H9 (cell line): Measurements from ENCODE around the gene HMGB4. TPM values are rescaled to one million over a fixed set of nuclear protein-coding genes. Genes with fewer than 3 reads are reported as not detected.

ENCODE experiments used
- DNase-seq: peaks from one replicate; pipeline ENCODE4 v3.0.0-alpha.2; 2017
- H2AFZ ChIP-seq: one replicate; pipeline ENCODE4 v1.6.1; 2013; ENCODE audit warnings: mild to moderate bottlenecking, low read length, control low read depth, moderate library complexity
- H2AK5ac ChIP-seq: 2 replicates; pipeline ENCODE4 v1.6.1; 2013; ENCODE audit warnings: low read length, control low read depth, mixed read lengths; ENCODE audit not compliant: insufficient read length
- H2BK120ac ChIP-seq: one replicate; pipeline ENCODE4 v1.6.1; 2013; ENCODE audit warnings: low read depth, mild to moderate bottlenecking, low read length, control low read depth, inconsistent platforms; ENCODE audit not compliant: poor library complexity, severe bottlenecking
- H2BK12ac ChIP-seq: 2 replicates; pipeline ENCODE4 v1.6.1; 2013; ENCODE audit warnings: low read length, control low read depth, mixed read lengths, low read depth; ENCODE audit not compliant: insufficient read length
- H2BK15ac ChIP-seq: 2 replicates; pipeline ENCODE4 v1.6.1; 2013; ENCODE audit warnings: low read depth, low read length, control low read depth
- H2BK20ac ChIP-seq: one replicate; pipeline ENCODE4 v1.6.1; 2013; ENCODE audit warnings: low read depth, mild to moderate bottlenecking, low read length, control low read depth, inconsistent platforms; ENCODE audit not compliant: poor library complexity, severe bottlenecking
- H2BK5ac ChIP-seq: 2 replicates; pipeline ENCODE4 v1.6.1; 2013; ENCODE audit warnings: low read length, control low read depth, mixed read lengths; ENCODE audit not compliant: insufficient read length
- H3K14ac ChIP-seq: 2 replicates; pipeline ENCODE4 v1.6.1; 2013; ENCODE audit warnings: low read length, control low read depth; ENCODE audit not compliant: insufficient read depth
- H3K18ac ChIP-seq: 2 replicates; pipeline ENCODE4 v1.6.1; 2013; ENCODE audit warnings: low read depth, mild to moderate bottlenecking, mixed read lengths, low read length, control low read depth; ENCODE audit not compliant: insufficient read length
- H3K23ac ChIP-seq: 2 replicates; pipeline ENCODE4 v1.6.1; 2013; ENCODE audit warnings: low read length, control low read depth, mixed read lengths, low read depth; ENCODE audit not compliant: insufficient read length
- H3K23me2 ChIP-seq: 2 replicates; pipeline ENCODE4 v1.6.1; 2013; ENCODE audit warnings: low read depth, mild to moderate bottlenecking, mixed read lengths, low read length, control low read depth; ENCODE audit not compliant: insufficient read length, poor library complexity, severe bottlenecking
- H3K27ac ChIP-seq: 2 replicates; pipeline ENCODE4 v1.5.1; 2013; ENCODE audit warnings: low read length, control low read depth, mixed read lengths, low read depth; ENCODE audit not compliant: insufficient read length
- H3K27me3 ChIP-seq: 2 replicates; pipeline ENCODE4 v1.6.1; 2013; ENCODE audit warnings: low read length, control low read depth, inconsistent platforms; ENCODE audit not compliant: insufficient read depth
- H3K4ac ChIP-seq: 2 replicates; pipeline ENCODE4 v1.6.1; 2013; ENCODE audit warnings: low read depth, mild to moderate bottlenecking, control low read depth, inconsistent platforms, low read length, moderate library complexity
- H3K4me1 ChIP-seq: 2 replicates; pipeline ENCODE4 v1.6.1; 2013; ENCODE audit warnings: low read length, control low read depth, inconsistent platforms; ENCODE audit not compliant: insufficient read depth
- H3K4me2 ChIP-seq: 2 replicates; pipeline ENCODE4 v1.6.1; 2013; ENCODE audit warnings: low read length, control low read depth, mixed read lengths; ENCODE audit not compliant: insufficient read length, insufficient read depth
- H3K56ac ChIP-seq: 2 replicates; pipeline ENCODE4 v1.6.1; 2013; ENCODE audit warnings: low read depth, mild to moderate bottlenecking, mixed read lengths, low read length, control low read depth; ENCODE audit not compliant: insufficient read length
- H3K79me1 ChIP-seq: 2 replicates; pipeline ENCODE4 v1.6.1; 2013; ENCODE audit warnings: low read depth, mild to moderate bottlenecking, moderate library complexity, low read length, control low read depth, inconsistent platforms; ENCODE audit not compliant: insufficient read depth, poor library complexity, severe bottlenecking
- H3K79me2 ChIP-seq: 2 replicates; pipeline ENCODE4 v1.6.1; 2013; ENCODE audit warnings: low read length, control low read depth, inconsistent platforms; ENCODE audit not compliant: insufficient read depth
- H3K9ac ChIP-seq: 2 replicates; pipeline ENCODE4 v1.6.1; 2013; ENCODE audit warnings: low read length, control low read depth, mixed read lengths; ENCODE audit not compliant: insufficient read length; ENCODE audit errors: extremely low read depth
- H3K9me3 ChIP-seq: one replicate; pipeline ENCODE4 v1.6.1; 2013; ENCODE audit warnings: low read depth, low read length, inconsistent platforms; ENCODE audit not compliant: control insufficient read depth
- H3T11ph ChIP-seq: one replicate; pipeline ENCODE4 v1.6.1; 2013; ENCODE audit warnings: mild to moderate bottlenecking, low read length, control low read depth, inconsistent platforms
- H4K20me1 ChIP-seq: one replicate; pipeline ENCODE4 v1.6.1; 2013; ENCODE audit not compliant: control insufficient read depth, insufficient read length, insufficient read depth
- H4K5ac ChIP-seq: 2 replicates; pipeline ENCODE4 v1.6.1; 2013; ENCODE audit warnings: low read depth, mild to moderate bottlenecking, mixed read lengths, low read length, control low read depth; ENCODE audit not compliant: insufficient read length
- H4K8ac ChIP-seq: replicated peaks from 2 replicates; pipeline ENCODE4 v1.6.1; 2013; ENCODE audit warnings: low read length, control low read depth, mixed read lengths, low read depth; ENCODE audit not compliant: insufficient read length
- H4K91ac ChIP-seq: 2 replicates; pipeline ENCODE4 v1.6.1; 2013; ENCODE audit warnings: low read depth, mild to moderate bottlenecking, moderate library complexity, mixed read lengths, low read length, control low read depth; ENCODE audit not compliant: insufficient read length
- H3K27ac Mint-ChIP-seq, 3 experiments: 2 replicates in 2 of 3; 3 replicates in 1 of 3; pipeline ENCODE4 v1.8.0; 2020 to 2021; ENCODE audit warnings: mixed read lengths in 3 of 3, mild to moderate bottlenecking in 1 of 3, moderate library complexity in 1 of 3
- H3K27me3 Mint-ChIP-seq: 2 replicates; pipeline ENCODE4 v1.8.0; 2021; ENCODE audit warnings: low read depth, mild to moderate bottlenecking, moderate library complexity, mixed read lengths
- H3K36me3 Mint-ChIP-seq, 3 experiments: 2 replicates in 2 of 3; 3 replicates in 1 of 3; pipeline ENCODE4 v1.8.0; 2020 to 2021; ENCODE audit warnings: low read depth in 3 of 3, mixed read lengths in 3 of 3; ENCODE audit not compliant: insufficient read depth in 1 of 3
- H3K4me1 Mint-ChIP-seq, 2 experiments: 2 replicates each; pipeline ENCODE4 v1.8.0; 2020; ENCODE audit warnings: mixed read lengths in 2 of 2
- H3K4me3 Mint-ChIP-seq, 2 experiments: 2 replicates in 1 of 2; 3 replicates in 1 of 2; pipeline ENCODE4 v1.8.0; 2020 to 2021; ENCODE audit warnings: mild to moderate bottlenecking in 2 of 2, mixed read lengths in 2 of 2, moderate library complexity in 1 of 2
- H3K9me3 Mint-ChIP-seq, 2 experiments: 2 replicates in 1 of 2; 3 replicates in 1 of 2; pipeline ENCODE4 v1.8.0; 2020; ENCODE audit warnings: mild to moderate bottlenecking in 2 of 2, mixed read lengths in 2 of 2, moderate library complexity in 1 of 2
- total RNA-seq: library from RNA; stranded (reverse); gene quantifications from 2 replicates; pipeline ENCODE4 v1.2.1, GENCODE V29; 2021
- TF ChIP-seq, protein P1 (sequence below): fragments of 200-600 bp; sonication (generic); conservative IDR thresholded peaks from 3 replicates; pipeline ENCODE4 v1.8.0; 2021; ENCODE audit warnings: antibody characterized with exemption, mild to moderate bottlenecking

HMGB4 gene
- total RNA-seq, 1 experiment from 2014 or later = not detected

DNA sequence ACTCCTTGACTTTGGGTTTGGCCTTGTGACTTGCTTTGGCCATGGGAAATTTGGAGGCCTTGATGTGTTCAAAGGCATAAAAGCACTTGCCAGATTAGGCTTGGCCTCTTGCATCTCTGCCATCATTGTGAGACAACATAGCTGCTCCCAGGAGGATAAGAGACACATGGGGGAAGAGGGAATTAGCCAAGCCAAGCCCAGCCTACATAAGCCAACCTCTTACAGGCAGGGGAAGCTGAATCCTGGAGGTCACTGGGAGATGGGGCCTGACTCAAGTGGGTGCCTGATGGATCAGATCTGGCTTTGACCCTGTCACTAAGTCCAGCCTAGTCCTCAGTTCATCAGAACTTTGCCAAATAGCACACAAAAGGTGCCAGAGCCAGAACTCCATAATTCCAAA lies 37.6 kb upstream of the HMGB4 start:
- Histone ChIP-seq H2AFZ (no peak overlapping the region), H3K9ac (no peak overlapping the region), H3K4me1 (no peaks in the 10 kb centered on the region), H3K27me3 (no peaks in the 10 kb centered on the region), H2BK5ac (no peak overlapping the region), H3K79me1 (no peaks in the 10 kb centered on the region), H3K14ac (no peak overlapping the region), H3T11ph (no peak overlapping the region), H3K4ac (no peak overlapping the region), H4K8ac (no peak overlapping the region), H2BK120ac (no peak overlapping the region), H4K5ac (no peak overlapping the region), H3K27ac (no peak overlapping the region), H2BK12ac (no peak overlapping the region), H3K23ac (no peak overlapping the region), H4K91ac (no peak overlapping the region), H3K79me2 (no peaks in the 10 kb centered on the region), H2BK15ac (no peak overlapping the region), H3K9me3 (peaks cover 5% of the 10 kb centered on the region), H2AK5ac (no peak overlapping the region), H3K56ac (no peak overlapping the region), H3K23me2 (no peaks in the 10 kb centered on the region), H4K20me1 (no peaks in the 10 kb centered on the region), H2BK20ac (no peak overlapping the region), H3K18ac (no peak overlapping the region), H3K4me2 (no peak overlapping the region)
- no peak for DNase-seq
- H3K27ac Mint-ChIP-seq = no peak overlapping the region
- H3K4me3 Mint-ChIP-seq = no peak overlapping the region
- peaks cover 1% of the 10 kb centered on the region; the same call in 1 of the 2 replicates for H3K27me3 Mint-ChIP-seq
- H3K36me3 Mint-ChIP-seq = peaks cover 23 to 33% (median 31%) of the 10 kb centered on the region in 3 experiments
- TF ChIP-seq, protein P1, sequence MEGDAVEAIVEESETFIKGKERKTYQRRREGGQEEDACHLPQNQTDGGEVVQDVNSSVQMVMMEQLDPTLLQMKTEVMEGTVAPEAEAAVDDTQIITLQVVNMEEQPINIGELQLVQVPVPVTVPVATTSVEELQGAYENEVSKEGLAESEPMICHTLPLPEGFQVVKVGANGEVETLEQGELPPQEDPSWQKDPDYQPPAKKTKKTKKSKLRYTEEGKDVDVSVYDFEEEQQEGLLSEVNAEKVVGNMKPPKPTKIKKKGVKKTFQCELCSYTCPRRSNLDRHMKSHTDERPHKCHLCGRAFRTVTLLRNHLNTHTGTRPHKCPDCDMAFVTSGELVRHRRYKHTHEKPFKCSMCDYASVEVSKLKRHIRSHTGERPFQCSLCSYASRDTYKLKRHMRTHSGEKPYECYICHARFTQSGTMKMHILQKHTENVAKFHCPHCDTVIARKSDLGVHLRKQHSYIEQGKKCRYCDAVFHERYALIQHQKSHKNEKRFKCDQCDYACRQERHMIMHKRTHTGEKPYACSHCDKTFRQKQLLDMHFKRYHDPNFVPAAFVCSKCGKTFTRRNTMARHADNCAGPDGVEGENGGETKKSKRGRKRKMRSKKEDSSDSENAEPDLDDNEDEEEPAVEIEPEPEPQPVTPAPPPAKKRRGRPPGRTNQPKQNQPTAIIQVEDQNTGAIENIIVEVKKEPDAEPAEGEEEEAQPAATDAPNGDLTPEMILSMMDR = no peak
- no peaks in the 10 kb centered on the region for H3K4me1 Mint-ChIP-seq
- peaks cover 26 to 28% of the 10 kb centered on the region in 2 experiments for H3K9me3 Mint-ChIP-seq
